HG02571 (cell line): ENCODE measurements around the gene SQSTM1.

Experiments used
- ATAC-seq: cut with Tn5 transposase; IDR thresholded peaks from one replicate; pipeline ENCODE4 v1.9.1; 2021; ENCODE audit warnings: mild to moderate bottlenecking, moderate library complexity; ENCODE audit not compliant: unreplicated experiment

SQSTM1 gene

DNA sequence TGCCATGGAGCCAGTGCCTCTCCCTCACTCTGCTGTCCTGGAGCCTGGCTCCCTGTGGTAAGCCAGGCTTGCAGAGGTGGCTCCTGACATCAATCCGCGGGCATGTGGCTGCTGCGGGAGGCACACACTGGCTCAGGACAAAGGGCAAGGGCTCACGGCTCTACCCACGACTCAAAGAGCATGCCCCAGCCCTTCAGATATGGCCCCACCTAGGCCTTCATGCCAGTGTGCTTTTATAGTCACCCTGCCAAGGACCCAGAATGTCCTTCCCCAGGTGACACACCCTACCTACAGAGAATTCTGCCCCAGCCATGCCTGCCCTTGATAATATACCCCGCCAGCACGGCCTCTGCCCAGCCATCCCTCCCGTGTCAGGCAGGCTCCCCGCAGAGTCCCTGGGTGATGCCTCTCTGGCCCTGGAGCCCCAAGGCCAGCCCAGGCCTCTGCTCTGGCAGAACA, 15.6 kb upstream of the SQSTM1 start:
- ATAC-seq, result no peak

DNA sequence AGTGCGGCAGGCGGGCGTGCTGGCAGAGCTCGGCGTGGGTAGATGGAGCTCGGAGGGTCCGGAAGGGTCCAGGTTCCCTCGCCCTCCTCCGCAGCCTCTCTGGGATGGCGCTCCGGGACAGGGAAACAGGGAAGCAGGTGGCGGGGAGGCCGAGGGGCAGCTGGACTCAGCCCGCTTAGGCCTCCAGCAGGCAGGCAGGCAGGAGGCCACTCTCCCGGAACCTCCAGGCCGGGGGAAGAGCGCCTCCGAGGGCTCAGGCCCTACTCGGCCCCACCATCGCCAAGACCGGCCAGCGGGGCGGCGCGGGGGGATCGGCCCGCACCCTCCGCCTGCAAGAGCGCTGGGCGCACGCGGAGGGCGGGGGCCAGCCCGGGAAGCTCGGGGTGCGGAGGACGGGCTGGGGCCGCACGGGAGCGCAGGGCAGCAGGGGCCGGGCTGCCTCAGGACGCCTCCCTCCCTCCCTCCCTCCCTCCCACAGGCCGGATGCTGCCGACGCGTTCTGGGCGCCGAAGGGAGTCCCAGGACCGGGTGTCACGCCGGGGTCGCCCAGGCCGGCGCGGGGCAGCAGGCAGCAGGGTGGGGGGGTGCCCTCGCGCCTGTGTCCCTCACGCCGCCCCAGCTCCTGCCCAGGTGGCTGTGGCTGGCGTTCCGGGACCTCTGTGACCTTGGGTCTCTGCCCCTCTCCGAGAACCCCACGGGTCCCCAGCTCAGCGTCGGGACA, 15.0 kb upstream of the SQSTM1 start:
- no peak for ATAC-seq

DNA sequence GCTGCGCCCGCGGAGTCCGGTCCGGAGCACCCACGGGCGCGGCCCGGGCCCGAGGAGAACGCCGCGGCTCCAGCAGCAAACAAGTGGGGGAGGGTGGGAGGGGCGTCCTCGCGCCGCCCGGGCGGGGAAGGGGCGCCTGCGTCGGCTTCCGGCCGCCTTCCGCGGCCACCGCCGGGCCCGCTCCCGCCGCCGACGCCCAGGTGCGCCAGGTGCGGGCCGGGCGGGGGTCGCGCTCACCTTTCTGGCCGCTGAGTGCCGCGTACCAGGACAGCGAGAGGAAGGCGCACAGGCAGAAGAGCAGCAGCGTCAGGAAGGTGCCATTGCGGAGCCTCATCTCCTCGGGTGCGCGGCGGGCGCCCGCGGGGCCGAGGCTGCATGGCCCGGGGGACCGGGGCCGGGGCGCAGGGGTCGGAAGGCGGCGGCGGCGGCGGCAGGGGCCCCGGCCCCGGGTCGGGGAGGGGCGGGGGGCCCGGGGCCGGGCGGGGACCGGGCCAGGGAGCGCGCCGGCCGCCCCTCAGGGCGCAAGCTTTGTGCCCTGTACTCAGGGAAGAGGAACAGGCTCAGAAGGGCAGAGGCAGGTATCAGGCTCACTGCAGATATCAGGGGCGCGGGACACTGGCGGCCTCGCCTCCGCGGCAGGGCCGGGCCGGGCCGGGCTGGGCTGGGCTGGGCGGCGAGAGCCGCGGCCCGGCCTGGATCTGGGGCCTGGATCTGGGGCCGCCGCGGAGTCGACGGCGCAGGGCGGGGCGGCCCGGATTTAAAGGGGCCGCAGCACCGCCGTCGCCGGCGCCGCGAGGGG, 14.3 kb upstream of the SQSTM1 start, which contains the start of gene MGAT4B:
Gene MGAT4B, minus strand, starts transcription at position 617 of the 799 bp plus-strand sequence. Its CDS starts 283 bp downstream, at position 334.
- peak; percentile 57 for ATAC-seq

DNA sequence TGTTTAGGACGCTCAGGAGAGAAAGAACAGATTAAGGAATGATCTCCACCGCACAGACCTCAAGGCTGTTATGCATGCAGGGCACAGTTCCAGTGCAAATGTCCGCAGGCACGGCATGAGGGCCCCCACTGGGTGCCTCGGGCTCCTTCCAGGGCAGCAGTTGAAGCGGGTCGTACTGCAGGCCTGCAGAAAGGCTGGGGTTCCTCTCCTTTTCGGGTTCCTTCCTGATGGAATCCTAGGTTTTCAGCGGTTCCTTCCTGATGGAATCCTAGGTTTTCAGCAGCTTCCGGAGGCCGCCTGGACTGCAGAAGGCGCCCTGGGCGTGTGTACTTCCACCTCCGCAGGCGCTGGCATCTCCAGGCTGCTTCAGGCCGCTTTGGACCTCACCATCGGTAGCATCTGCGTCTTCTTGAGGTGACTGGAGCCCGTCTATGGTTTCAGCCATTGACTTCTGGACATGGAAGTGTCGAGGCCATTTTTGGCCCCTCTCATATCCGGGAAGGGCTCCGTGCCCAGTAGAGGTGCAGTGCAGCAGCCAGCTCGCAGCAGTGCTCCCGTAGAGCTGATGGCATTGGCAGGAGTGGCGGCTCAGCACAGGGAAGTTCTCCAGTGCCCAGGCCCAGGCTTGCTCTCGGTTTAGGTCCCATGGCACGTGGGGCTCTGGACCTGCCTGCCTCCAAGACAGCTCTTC, 8.4 kb upstream of the SQSTM1 start:
- no peak for ATAC-seq

DNA sequence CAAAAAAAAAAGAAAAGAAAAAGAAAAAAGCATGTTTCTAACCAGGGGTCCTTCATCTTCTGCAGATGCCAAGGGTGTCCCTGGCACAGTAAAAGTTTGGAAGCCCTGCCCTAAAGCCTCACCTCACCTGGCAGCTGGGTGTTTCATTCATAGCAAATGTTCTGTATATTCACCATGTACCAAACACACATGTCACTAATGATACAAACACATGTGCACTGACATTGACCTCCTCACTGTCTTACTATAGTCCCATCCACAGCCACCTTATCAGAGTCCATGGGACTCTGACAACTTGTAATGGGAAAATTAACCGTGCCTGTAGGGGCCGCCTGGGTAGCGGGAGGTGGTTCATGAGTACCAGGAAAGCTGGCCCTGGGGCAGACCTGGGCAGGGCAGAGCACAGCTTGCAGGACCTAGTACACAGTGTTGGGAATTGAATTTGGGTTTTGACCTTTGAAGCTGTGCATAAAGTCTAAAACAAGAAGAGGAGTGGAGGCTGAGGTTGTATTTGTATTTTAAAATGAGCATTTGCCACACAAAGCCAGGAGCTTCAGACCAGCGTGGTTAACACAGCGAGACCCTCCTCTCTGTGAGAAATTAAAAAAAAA, 7.6 kb upstream of the SQSTM1 start:
- ATAC-seq, result no peak

DNA sequence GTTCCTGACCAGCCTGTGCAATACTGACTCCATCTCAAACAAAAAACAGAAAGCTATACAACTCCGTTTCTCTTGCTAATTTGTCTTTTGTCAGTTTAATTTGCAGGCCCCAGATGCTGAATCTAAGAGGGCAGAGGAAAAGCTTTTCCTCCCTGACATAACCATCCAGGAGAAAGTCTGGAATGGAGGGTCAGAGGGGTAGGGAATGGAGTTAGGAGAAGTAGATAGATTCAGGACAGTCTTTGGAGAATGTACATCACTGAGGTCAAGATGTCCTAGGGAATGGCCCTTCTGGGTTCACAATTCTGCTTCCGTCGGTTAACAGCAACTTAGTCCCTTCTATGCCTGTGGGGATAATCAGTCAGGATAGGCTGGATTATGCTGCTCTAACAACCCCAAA, 6.6 kb upstream of the SQSTM1 start:
- ATAC-seq, result no peak

DNA sequence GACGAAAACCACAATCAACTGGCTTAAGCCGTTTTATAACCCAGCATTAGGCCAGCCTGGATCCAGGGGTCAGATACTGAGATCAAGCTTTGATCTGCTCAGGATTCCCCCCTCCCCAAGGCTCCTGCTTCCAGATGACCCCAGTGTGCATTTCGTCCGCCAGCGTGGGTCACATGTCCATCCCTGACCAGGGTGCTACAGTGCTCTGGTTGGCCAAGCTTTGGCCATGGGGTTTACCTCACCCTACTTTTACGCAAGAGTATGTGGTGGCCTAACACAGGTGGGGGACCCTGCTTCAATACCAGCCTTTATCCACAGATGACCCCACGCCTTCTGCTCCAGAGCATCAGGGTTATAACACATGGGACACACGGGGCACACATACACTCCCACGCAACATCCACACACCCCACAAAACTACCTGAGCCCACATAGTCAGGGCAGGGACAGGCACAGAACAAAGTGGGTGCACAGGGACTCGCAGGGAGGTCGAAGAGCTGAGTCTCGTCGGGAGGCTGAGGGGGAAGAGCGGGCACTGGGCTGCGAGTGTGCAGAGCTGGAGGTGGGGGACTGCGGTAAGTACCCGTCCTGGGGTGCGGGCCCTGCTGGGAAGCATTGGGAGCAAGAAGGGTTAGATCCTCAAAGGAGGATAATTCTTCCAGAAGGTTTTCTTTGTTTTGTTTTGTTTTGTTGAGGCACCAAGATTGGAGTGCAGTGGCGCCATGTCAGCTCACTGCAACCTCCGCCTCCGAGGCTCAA, 5.0 kb upstream of the SQSTM1 start:
- no peak for ATAC-seq

DNA sequence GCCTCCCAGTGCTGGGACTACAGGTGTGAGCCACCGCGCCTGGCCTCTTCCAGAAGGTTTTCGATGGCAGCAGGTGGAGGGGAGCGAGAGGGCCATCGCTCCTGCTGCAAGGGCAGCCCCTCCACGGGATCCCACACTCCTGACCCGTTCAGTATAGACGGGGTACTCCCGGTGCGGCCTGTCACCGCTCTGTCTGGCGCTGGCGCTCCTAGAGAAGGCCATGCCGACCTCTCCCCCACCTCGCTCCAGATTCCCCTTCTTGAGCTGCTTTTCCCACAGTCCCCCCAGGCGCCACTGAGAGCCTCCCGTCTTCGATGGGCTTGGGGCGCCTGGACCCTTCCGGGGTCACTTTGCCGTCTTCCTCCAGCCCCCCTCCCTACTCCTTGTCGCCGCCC, 4.3 kb upstream of the SQSTM1 start:
- no peak for ATAC-seq

DNA sequence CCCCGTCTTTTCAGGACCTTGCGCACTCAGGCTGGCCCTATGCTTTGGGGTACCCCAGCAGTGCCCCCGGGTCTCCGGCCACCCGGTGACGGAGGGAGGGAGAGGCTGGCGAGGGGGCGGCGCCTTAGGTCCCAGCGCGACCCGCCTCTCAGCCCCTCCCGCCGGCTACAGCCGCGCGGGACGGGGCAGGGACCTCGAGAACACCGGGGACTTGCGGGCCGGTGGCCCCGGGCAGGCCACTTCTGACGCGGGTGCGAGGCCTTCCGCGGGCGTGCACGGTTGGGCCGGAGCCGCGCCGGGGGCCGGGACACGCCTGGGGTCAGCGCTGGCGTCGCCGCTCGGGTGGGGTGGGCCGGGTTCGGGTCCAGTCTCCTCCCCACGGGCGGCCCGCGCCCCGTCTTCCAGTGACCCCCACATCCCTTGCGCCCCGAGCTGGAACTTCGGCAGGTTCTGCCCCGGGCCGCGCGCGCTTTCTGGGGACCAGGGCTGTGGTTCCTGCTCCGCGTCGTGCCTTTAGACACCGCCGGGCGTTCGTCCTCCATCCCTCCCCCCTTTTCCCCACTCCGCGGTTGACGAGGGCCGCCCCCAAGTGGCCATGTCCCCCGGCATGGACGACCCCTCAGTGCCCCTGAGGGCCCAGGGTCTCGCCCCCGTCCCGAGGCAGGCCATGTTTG, 3.8 kb upstream of the SQSTM1 start:
- ATAC-seq, result no peak

DNA sequence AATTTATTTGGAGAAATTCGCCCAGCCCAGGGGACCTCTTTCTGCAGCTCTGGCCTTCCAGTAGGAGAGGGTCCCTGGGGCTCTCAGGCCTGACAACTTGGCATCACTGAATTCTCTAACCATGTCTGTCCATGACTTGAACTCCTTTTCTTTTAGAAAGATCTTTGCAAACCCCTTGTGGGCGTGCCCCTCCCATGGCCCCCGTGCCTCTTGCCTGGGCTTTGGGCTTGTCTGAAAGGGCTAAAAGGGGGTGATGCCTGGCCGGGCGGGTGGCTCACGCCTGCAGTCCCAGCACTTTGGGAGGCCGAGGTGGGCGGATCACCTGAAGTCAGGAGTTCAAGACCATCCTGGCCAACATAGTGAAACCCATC, 3.2 kb upstream of the SQSTM1 start:
- no peak for ATAC-seq

DNA sequence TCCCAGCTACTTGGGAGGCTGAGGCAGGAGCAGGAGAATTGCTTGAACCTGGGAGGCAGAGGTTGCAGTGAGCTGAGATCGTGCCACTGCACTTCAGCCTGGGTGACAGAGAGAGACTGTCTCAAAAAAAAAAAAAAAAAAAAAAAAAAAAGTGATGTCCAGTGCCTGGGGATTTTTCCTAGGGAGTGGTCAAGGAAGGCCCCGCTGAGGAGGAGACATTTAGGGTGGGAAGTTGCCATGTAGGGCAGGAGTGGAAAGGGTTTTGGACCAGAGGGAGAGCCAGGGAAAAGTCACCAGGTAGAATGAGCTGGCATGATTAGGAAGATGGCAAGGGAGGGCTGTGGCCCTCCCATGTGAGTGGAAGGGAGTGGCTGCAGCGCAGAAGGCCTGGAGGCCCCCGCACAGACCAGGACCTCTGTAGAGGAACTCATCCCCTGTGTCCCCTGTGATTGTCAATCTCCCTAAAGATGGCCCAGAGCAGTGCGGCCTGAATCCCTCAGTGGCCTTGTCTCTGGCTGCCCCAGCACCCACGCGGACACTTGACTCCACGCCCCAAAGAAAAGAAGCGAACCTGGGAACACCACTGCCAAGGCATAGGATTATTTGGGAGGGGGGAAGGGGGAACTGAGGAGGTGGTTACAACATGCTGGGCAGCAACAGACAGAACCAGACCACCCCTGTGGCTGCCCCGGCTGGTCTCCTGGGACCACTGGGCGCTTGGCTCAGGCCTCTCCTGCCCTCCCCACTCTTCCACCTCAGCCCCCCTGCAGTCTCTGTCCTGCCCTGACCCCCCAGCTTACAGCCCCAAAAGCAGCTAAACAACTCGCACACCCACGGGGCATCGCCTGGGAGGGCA, 2.6 kb upstream of the SQSTM1 start:
- ATAC-seq, result no peak

DNA sequence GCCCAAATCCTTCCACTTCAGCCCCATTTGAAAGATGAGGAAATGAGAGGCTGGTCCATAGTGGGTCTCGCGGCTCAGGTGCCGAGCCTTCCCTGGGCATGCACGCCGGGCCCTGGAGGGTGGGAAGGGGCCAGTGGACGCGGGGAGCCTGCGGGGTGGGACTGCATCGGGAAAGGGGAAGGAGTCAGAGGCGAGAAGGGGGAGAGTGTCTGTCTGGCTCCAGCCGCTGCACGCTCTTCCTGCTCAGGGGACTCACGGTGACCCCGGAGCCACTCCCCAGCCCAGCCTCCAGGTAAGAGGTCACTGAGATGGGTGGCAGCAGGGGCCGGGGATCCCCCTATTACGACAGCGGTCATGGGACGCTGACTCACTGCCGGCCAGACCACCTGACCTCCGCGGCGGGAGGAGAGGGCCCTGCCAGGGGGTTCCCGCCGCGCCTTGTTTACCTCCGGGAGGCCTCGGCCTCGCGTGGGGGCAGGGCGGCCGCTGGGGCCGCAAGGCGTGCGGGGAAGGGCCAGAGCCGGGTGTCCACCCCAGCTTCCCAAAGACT, 1.9 kb upstream of the SQSTM1 start:
- ATAC-seq, result peak; percentile 57

DNA sequence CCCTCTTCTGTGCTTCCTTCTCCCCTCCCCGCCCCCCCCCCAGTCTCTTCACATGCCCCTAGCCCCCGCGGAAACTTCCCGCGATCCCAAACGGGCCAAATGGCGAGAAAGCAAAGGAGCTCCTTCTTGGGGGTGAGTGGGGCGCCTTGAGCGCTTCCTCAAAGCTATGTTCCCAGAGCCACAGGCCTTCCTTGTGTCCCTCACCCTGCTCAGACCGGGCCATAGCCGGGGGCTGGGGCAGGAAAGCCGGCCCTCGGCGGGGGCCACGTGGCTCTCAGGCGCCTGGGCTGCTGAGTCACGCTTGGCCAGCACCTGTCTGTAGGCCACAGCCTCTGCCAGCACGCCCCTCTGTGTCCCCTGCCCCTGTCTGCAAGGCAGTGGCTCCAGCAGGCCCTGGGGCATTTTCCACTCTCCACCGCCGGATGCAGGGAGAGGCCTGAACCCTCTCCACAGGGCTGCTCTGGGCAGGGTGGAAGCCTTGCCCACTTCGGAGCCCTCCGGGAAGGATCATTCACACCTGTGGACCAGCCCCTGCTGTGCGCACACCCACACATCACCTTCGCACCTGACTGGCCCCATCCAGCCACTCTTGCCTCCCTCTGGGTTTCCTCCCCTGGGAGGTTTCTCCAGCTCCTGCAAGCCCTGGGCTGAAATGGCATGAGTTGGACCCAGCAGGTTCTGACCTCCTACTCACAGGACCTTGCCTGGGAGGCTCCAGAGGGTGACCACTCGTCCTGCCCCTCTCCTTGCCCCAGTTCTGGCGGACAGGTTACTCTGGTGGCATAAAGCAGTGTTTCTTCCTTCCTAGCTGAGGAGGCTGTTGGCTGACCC, 1.2 kb upstream of the SQSTM1 start:
- peak; percentile 22 for ATAC-seq

DNA sequence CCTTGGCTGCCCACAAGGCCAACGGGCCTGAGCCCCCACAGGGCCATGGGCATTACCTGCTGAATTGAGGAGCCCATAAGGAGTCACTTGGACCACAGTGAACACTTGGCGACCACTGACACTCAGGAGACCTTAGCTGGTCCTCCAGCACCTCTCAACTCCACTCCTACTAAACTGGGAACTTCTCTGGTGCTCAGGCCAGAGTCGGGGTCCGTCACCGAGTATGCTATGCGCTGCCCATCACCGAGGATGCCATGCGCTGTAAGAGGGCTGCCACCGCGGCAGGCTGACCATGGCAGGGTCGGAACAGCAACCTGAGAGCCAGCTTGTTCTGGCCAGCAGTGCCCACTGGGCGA, 600 bp upstream of the SQSTM1 start:
- no peak for ATAC-seq

DNA sequence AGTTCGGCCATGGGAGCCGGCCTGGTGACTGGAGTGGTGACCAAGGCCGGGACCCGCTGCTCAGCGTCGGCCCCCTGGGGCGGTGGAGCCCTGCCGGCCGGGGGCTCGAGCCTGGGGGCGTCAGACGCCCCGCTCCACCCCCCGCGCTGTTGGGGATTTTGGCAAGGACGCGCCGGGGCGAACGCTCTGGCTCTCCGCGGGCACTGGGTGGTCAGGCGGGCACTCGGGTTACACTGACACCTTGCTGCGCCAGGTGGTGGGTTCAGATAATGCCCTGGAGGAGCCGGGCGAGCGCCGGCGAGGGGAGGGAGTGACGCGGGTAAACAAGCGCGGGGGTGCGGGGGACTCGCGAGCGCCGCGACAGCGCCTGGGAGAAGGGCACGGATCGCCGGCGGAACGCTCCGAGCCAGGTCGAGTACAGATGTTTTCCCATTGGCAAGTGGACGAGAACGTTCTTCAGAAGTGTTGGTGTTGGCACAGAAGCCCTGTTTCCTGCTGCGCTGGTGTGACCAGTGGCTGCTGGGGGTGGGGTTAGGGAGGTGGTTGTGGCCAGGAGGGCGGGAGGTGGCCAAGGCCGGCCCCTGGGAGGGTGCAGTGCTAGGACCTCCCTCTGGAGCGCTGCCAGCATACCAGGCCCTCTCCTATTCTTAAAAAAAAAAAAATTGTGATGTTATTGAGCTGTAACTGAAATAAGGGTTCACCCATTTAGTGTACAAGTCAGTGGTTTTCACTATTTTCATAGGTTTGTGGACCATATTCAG, 773 bp downstream of the SQSTM1 start:
- peak; percentile 41 for ATAC-seq

DNA sequence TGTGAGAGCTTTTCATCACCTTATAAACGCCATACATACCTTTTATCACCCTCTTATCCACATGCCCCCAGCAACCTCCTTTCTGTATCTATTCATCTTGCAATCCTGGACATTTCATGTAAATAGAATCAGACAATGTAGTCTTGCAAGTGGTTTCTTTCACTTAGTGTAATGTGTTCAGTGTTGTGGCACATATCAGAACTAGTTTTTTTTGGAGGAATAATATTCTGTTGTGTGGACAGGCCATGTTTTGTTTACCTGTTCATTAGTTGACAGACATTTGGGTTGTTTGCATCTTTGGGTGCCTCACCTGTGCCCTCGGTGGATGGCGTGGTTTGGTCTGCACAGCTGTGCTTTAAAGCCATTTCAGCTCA, 1.3 kb downstream of the SQSTM1 start:
- ATAC-seq, result no peak

DNA sequence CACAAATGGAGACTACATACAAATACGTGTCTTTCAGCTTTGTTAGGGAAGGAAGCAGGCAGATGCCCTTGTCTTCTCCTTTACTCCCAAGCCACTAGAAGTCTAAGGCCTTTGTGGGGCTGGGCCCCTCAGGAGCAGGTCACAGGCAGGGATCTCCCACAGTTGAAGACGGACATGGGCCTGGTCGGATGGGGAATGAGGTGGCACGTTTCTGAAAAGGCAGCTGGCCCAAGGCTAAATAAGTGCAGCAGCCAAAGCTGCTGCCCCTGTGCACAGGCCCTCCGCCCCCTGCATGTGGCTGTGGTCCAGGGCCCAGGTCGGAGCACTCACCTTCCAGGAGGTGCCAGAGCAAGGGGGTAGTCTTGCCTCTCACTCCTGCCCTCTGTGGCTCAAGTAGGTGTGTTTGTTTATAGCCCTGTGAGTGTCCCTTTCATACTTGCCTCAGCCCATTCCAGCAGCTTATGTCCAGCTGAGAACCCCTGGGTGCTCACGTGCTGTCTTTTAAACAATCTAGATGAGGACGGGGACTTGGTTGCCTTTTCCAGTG, 1.8 kb downstream of the SQSTM1 start:
- no peak for ATAC-seq
